H4 (cell line): ENCODE results near the gene NFATC3. TPM values are rescaled to one million over a fixed set of nuclear protein-coding genes. Genes with fewer than 3 reads are reported as not detected.

Experiments
- DNase-seq: peaks from one replicate; pipeline ENCODE4 v3.0.0-alpha.2; 2015; ENCODE audit warnings: low spot score
- total RNA-seq: library from RNA; depleted of rRNA; stranded (reverse); fragments of >200 nt; shearing (Covaris generic); gene quantifications from 2 replicates; pipeline ENCODE4 v1.2.3, GENCODE V29; 2014

NFATC3 gene
- total RNA-seq, 1 experiment from 2014 or later, result 24.9 TPM

GRCh38 chr16:68246666-68247065 lies 161.5 kb downstream of the NFATC3 start:
- no peak for DNase-seq

GRCh38 chr16:68247400-68247799 lies 162.2 kb downstream of the NFATC3 start:
- DNase-seq, result no peak

- no peak for DNase-seq
These were observed 162.8 kb downstream of the NFATC3 start for GRCh38 chr16:68247932-68248331.

GRCh38 chr16:68249371-68249770 lies 164.2 kb downstream of the NFATC3 start:
- no peak for DNase-seq

GRCh38 chr16:68250951-68251350 lies 165.8 kb downstream of the NFATC3 start:
- no peak for DNase-seq

- no peak for DNase-seq
These were observed 166.7 kb downstream of the NFATC3 start for GRCh38 chr16:68251832-68252231.

- DNase-seq, result no peak
These were observed 167.2 kb downstream of the NFATC3 start for GRCh38 chr16:68252383-68252782.

GRCh38 chr16:68253721-68254120 lies 168.6 kb downstream of the NFATC3 start:
- no peak for DNase-seq

GRCh38 chr16:68255712-68256111 lies 170.5 kb downstream of the NFATC3 start:
- no peak for DNase-seq

GRCh38 chr16:68257251-68257905 lies 172.2 kb downstream of the NFATC3 start:
- DNase-seq, result no peak

GRCh38 chr16:68257906-68258800 lies 173.0 kb downstream of the NFATC3 start:
- DNase-seq, result peak; percentile 92

GRCh38 chr16:68259007-68259825 lies 174.0 kb downstream of the NFATC3 start:
- DNase-seq, result no peak

GRCh38 chr16:68263559-68264127 lies 178.5 kb downstream of the NFATC3 start:
- DNase-seq, result no peak

GRCh38 chr16:68264128-68265077 lies 179.2 kb downstream of the NFATC3 start, which contains the start of gene SLC7A6:
SLC7A6 (plus strand) TSS chr16:68264526; CDS start chr16:68274727, 10,201 bp downstream.
- DNase-seq, result peak; percentile 46

GRCh38 chr16:68265078-68265920 lies 180.1 kb downstream of the NFATC3 start:
- DNase-seq, result peak; percentile 48

- no peak for DNase-seq
These were observed 182.6 kb downstream of the NFATC3 start for GRCh38 chr16:68267612-68268405.

- DNase-seq, result no peak
These were observed 184.6 kb downstream of the NFATC3 start for GRCh38 chr16:68269793-68270192.

- no peak for DNase-seq
These were observed 185.2 kb downstream of the NFATC3 start for GRCh38 chr16:68270353-68270752.
